HT-29 (cell line): ENCODE results near the gene ADPRM. TPM values are rescaled to one million over a fixed set of nuclear protein-coding genes. Genes with fewer than 3 reads are reported as not detected.

ENCODE experiments used
- total RNA-seq: library from RNA; depleted of rRNA; stranded (reverse); fragments of >200 nt; shearing (Covaris generic); gene quantifications from 2 replicates; pipeline ENCODE4 v1.2.3, GENCODE V29; 2014; rRNA removed

The ADPRM gene
- total RNA-seq, 1 experiment from 2014 or later = 2.7 TPM

Other genes with a start within 250 kb of the ADPRM start
- gene MYH4, start 228.0 kb upstream of the ADPRM start, total RNA-seq = not detected in 2 replicates
- gene MYH1, start 179.1 kb upstream of the ADPRM start, total RNA-seq = not detected in 2 replicates
- gene MYH2, start 147.9 kb upstream of the ADPRM start, total RNA-seq = not detected in 2 replicates
- 0.25 and 1.0 TPM in 2 replicates for gene MYH3, start 40.3 kb upstream of the ADPRM start, total RNA-seq
- gene SCO1, start 61 bp upstream of the ADPRM start, total RNA-seq = 52.4 and 55.8 TPM in 2 replicates
- not detected in 2 replicates for gene TMEM220, start 32.4 kb downstream of the ADPRM start, total RNA-seq
- gene TMEM238L, start 106.5 kb downstream of the ADPRM start, total RNA-seq = 4.7 and 4.8 TPM in 2 replicates
- not detected in 2 replicates for gene PIRT, start 140.5 kb downstream of the ADPRM start, total RNA-seq